GM21447 (cell line): ENCODE measurements around the gene AIF1.

Source experiments
- ATAC-seq: cut with Tn5 transposase; IDR thresholded peaks from one replicate; pipeline ENCODE4 v1.9.1; 2021; ENCODE audit not compliant: unreplicated experiment

The AIF1 gene

DNA sequence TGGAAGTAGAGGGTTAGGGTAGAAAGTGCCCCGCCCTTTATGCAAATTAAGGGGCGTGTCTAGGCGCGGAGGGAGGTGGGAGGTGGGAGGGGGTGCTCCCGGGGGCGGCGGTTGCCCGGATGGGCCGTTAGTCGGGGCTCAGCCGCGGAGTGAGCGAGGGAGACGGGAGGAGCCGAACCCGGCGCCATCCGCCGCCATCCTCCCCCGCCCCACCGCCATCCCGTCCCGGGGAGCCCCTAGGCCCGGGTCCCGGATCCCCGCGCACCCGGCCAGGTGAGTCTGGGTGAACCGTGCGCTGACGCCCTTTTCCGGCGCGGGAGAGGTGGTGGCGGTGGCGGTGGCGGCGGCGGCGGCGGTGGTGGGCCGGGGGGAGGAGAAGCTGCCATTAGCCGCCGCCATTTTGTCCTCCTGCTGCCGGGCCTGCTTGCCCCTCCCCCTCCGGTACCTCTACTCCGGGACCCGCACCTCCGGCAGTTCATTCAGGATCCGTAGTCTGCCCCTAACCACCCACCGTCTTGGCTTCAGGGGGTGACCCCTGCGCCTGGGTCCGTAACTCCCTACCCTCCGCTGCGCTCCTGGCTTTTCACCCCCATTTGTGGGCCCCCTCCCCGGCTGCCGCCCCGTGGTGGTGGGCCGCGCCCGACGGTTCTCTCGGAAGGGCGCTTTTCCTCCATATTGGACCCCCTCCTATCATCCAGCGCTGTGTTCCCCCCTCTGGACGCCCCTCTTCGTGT lies 5.7 kb downstream of the AIF1 start, which contains the start of gene PRRC2A:
Gene PRRC2A (plus strand): TSS at position 130 of the 734 bp plus-strand sequence. CDS start 2,075 bp downstream, outside the sequence.
- ATAC-seq, result peak; percentile 29

- no peak for ATAC-seq
Observed at GRCh38 chr6:31621320-31621939, 6.4 kb downstream of the AIF1 start.

- no peak for ATAC-seq
Observed at GRCh38 chr6:31621991-31622390, 7.0 kb downstream of the AIF1 start.

- ATAC-seq, result no peak
Observed at GRCh38 chr6:31622684-31623091, 7.7 kb downstream of the AIF1 start.

DNA sequence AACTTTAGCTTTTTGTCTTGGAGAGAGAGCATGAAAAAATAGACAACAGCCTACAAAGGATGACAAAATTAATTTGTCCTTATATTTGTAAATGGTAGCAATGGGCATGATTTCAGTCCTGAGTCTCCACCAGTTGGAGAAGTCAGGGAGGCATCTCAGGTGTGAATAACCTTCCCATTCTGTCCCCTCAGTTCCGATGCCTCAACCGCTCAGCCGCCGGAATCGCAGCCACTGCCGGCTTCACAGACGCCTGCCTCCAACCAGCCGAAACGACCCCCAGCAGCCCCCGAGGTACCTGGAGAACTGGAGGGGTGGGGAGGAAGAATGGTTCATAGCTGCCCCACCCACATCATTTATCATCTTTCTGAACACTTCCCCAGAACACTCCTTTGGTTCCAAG lies 9.0 kb downstream of the AIF1 start:
- no peak for ATAC-seq

- ATAC-seq, result no peak
Observed at GRCh38 chr6:31626952-31627351, 11.9 kb downstream of the AIF1 start.

DNA sequence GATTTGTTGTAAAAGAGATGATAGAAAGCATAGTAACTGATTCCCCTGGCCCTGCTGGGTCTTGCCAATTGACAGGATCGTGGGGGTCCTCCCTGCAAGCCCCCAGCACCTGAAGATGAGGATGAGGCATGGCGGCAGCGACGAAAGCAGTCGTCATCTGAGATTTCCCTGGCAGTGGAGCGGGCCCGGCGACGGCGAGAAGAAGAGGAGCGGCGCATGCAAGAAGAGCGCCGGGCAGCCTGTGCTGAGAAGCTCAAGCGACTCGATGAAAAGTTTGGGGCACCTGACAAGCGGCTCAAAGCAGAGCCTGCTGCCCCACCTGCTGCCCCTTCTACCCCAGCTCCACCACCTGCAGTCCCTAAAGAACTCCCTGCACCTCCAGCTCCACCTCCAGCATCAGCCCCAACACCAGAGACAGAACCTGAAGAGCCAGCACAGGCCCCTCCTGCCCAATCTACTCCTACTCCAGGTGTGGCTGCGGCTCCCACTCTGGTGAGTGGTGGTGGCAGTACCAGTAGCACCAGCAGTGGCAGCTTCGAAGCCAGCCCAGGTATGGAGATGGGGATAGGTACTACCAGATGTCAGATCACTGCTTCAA lies 12.8 kb downstream of the AIF1 start:
- no peak for ATAC-seq

DNA sequence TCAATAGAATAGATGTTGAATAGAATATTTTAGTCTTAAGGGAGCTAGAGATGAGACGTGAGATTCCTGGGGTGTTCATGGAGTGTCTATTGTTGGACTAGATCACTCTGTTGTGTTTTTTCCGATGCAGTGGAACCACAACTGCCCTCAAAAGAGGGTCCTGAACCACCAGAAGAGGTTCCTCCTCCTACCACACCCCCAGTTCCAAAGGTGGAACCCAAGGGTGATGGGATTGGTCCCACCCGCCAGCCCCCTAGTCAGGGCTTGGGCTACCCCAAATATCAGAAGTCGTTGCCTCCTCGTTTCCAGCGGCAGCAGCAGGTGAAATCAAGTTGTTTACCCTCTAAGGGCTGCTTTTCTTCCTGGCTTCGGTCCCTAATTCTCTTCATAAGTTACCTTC lies 14.0 kb downstream of the AIF1 start:
- no peak for ATAC-seq

- no peak for ATAC-seq
Observed at GRCh38 chr6:31630177-31630934, 15.3 kb downstream of the AIF1 start.

GRCh38 chr6:31631209-31631608 lies 16.2 kb downstream of the AIF1 start:
- ATAC-seq, result no peak

DNA sequence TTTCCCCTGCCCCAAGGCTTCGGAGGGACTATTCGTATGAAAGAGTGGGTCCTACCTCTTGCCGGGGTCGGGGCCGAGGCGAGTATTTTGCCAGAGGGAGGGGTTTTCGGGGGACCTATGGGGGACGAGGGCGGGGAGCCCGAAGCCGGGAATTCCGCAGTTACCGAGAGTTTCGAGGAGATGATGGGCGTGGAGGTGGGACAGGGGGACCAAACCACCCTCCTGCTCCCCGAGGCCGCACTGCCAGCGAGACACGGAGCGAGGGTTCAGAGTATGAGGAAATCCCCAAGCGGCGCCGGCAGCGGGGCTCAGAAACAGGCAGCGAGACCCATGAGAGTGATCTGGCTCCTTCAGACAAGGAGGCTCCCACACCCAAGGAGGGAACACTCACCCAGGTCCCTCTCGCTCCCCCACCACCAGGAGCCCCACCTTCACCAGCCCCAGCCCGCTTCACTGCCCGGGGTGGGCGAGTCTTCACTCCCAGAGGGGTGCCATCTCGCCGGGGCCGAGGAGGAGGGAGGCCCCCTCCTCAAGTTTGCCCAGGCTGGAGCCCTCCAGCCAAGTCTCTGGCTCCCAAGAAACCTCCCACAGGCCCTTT lies 16.7 kb downstream of the AIF1 start:
- no peak for ATAC-seq

- ATAC-seq, result no peak
Observed at GRCh38 chr6:31632279-31632946, 17.4 kb downstream of the AIF1 start.

DNA sequence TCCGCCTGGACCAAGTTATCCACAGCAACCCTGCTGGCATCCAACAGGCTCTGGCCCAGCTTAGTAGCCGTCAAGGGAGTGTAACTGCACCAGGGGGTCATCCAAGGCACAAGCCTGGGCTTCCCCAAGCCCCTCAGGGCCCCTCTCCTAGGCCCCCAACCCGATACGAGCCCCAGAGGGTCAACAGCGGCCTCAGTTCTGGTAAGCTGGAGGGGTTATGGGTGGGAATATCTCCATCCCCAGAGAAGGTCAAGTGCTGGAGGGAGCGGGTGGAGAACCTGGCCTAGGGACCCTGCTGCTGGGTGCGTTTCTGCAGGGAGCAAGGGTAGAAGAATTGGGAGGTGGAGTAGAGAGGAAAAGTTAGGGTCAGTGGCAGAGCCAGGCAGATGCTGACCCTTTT lies 18.4 kb downstream of the AIF1 start:
- no peak for ATAC-seq

GRCh38 chr6:31634131-31634530 lies 19.1 kb downstream of the AIF1 start:
- ATAC-seq, result no peak

GRCh38 chr6:31634969-31635575 lies 20.0 kb downstream of the AIF1 start:
- ATAC-seq, result no peak

DNA sequence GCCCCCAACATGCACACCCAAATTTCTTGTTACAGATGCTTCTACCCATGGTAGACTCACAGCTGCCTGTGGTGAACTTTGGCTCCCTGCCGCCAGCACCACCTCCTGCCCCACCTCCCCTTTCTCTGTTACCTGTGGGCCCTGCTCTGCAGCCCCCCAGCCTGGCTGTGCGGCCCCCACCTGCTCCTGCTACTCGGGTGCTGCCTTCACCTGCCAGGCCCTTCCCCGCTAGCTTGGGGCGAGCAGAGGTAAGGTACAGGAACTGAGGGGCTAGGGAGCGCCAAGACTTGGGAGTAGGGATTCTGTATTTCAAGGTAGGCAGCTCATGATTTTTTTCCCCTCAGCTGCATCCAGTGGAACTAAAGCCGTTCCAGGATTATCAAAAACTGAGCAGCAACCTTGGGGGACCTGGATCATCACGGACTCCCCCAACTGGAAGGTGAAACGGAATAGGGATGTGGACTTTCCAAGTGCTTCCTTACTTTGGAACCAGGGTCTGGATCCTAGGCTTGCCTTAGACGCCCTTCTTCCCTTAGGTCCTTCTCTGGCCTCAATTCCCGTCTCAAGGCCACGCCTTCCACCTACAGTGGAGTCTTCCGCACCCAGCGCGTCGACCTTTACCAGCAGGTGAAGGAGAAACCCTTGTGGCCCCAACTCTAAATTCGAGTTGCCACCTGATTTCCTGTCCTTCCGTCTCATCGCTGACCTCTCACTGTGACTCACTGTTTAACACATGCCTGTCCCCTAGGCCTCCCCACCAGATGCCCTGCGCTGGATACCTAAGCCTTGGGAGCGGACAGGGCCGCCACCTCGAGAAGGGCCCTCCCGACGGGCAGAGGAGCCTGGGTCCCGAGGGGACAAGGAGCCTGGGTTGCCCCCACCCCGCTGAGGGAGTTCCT lies 21.9 kb downstream of the AIF1 start:
- no peak for ATAC-seq

DNA sequence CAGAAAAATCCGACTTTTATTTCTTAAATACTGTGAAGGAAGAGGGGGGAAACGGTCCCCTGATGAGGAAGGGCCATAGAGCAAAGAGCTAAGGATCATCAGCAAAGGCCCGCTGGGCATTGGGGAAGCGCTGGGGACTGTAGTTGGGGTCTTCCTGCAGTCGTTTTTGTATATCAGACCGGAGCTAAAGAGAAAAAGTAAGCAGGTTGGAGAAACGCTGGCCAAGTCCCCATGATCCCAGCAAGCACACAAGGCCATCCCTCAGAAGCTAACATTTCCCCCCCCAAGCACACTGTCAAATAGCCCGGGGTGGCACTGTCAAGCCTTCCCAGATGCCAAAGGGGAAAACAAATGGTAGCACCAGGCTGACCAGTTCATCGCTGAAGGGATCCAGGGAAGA lies 24.0 kb downstream of the AIF1 start:
- no peak for ATAC-seq

GRCh38 chr6:31639449-31639861 lies 24.4 kb downstream of the AIF1 start:
- no peak for ATAC-seq

GRCh38 chr6:31640612-31641011 lies 25.6 kb downstream of the AIF1 start:
- ATAC-seq, result no peak
